ENCODE results near the gene ANKRD36C. TPM values are rescaled to one million over a fixed set of nuclear protein-coding genes. Genes with fewer than 3 reads are reported as not detected.
"Not testable (repeated sequence)": the region's sequence is repeated elsewhere in the genome, so short reads cannot be mapped to it uniquely, and the experiment has no call there.

ANKRD36C gene
- polyA plus RNA-seq, 4 donors: 13.1 to 23.6 (median 17.9) TPM

- not testable (repeated sequence) for DNase-seq (ENCODE audit: low read depth in 4 of 4, low spot score in 3 of 4)
These were observed 178.3 kb downstream of the ANKRD36C start for GRCh38 chr2:95813311-95813710.

DNA sequence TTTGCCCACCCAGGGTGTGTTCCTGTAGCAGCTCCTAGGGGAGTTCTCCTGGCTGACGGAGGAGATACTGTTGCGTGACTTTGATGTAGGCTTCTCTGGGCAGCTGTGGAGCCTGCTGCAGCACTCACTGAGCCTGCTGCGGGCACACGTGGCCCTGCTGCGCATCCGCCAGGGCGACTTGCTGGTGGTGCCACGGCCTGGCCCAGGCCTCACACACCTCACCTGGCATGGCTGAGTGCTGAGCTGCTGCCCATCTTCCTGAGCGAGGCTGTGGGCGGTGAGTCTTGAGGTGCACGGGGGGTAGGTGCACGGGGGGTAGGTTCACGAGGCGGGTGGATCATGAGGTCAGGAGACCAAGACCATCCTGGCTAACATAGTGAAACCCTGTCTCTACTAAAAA is 191.7 kb downstream of the ANKRD36C start:
- DNase-seq (ENCODE audit: low read depth in 4 of 4, low spot score in 3 of 4): no peak

- DNase-seq (ENCODE audit: low read depth in 4 of 4, low spot score in 3 of 4): not testable (repeated sequence)
These were observed 192.3 kb downstream of the ANKRD36C start for GRCh38 chr2:95799147-95799889.

DNA sequence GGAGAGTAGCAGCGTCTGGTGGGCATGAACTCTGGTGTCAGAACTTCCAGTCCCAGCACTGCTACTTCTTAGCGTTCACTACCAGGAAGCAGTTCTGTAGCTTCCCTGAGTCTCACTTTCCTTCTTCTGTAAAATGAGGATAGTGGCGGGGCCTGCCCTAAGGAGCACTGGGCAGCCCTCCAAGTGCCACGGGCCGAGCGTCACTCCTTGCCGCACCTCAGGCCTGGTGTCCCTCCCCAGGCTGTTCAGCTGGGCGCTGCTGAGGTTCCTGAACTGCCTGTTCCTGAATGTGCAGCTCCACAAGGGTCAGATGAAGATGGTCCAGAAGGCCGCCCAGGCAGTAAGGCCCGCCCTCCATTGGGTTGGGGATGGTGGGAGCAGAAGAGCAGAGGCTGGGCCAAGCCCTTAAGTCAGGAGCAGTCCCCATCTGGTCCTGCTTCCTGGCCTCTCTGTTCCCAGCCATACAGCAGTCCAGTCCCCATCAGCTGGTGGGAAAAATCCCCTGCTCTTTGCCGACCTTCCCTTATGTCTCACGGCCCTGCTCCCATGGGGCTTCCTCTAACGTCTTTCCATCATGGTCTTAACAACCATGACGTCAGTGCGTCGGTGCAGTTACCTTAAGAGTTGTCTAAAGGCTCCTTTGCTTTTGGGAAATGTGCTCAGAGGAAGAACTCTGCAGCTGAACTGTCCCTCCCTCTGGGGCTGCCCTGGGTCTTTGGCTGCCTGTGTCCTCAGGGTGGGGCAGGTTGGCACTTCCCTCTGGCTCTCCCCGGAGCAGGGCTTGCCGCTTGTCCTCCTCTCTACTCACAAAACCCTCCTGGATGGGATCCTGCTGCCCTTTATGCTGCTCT is 195.2 kb downstream of the ANKRD36C start:
- DNase-seq (ENCODE audit: low read depth in 4 of 4, low spot score in 3 of 4): not testable (repeated sequence)

DNA sequence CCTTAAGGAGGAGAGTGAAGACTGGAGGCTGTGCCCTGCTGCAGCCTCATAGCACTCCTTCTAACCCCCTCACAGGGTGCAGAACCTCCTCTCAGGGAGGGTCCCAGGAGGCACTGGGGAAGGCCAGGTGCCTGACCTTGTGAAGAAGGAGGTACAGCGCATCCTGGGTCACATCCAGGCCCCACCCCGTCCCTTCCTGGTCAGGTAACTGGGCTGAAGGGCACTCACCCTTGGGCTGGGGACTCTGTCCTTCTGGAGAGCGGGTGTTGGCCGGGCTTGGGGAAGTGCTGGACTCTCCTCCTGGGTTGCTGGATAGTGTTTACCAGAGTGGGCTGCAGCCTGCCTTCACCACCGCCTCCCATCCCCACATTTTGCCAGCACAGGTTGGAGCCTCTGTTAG is 197.7 kb downstream of the ANKRD36C start:
- DNase-seq (ENCODE audit: low read depth in 4 of 4, low spot score in 3 of 4): not testable (repeated sequence)

GRCh38 chr2:95790180-95790579 is 201.4 kb downstream of the ANKRD36C start:
- not testable (repeated sequence) for DNase-seq (ENCODE audit: low read depth in 4 of 4, low spot score in 3 of 4)

- not testable (repeated sequence) for DNase-seq (ENCODE audit: low read depth in 4 of 4, low spot score in 3 of 4)
These were observed 202.2 kb downstream of the ANKRD36C start for GRCh38 chr2:95789385-95789784.

DNA sequence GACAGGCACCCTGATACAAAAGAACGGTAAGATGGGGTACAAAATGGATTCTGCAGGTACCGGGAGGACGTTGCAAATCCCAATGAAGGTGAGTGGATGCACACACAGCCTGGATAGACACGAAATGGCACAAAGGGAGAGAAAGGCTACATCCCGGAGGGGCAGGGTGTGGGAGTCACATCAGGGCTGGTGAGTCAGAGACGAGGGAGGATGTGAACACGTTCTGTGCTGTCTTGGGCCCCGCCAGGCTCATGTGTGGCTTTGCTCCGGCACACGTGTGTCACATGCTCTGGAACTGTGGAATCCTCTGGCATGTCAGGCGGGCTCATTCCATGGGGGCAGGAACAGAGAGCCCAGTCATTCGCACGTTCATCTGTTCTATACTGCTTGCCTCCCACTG is 203.0 kb downstream of the ANKRD36C start:
- DNase-seq (ENCODE audit: low read depth in 4 of 4, low spot score in 3 of 4): not testable (repeated sequence)

Other genes with a start within 250 kb of the ANKRD36C start
- 1 to 10 TPM; 2.6 to 7.3 (median 3.2) TPM for gene GPAT2, start 43.1 kb upstream of the ANKRD36C start, polyA plus RNA-seq (ENCODE audit: insufficient read length in 4 of 4)
- gene ADRA2B, start 124.7 kb upstream of the ANKRD36C start, polyA plus RNA-seq (ENCODE audit: insufficient read length in 4 of 4): 1 to 10 TPM; 2.2 to 5.1 (median 3.4) TPM
- under 1 TPM in 3 of 4 donors, not detected in 1; 0.10 to 0.15 (median 0.14) TPM for gene ASTL, start 146.7 kb upstream of the ANKRD36C start, polyA plus RNA-seq (ENCODE audit: insufficient read length in 4 of 4)
- 1 to 10 TPM; 2.7 to 9.6 (median 6.0) TPM for gene DUSP2, start 153.6 kb upstream of the ANKRD36C start, polyA plus RNA-seq (ENCODE audit: insufficient read length in 4 of 4)
- 100 to 1,000 TPM in 3 of 4 donors, 10 to 100 TPM in 1; 71.5 to 147 (median 140) TPM for gene STARD7, start 217.0 kb upstream of the ANKRD36C start, polyA plus RNA-seq (ENCODE audit: insufficient read length in 4 of 4)